HG03460 (cell line): ENCODE results near the gene OXCT2.
"Not testable (repeated sequence)": the region's sequence is repeated elsewhere in the genome, so short reads cannot be mapped to it uniquely, and the experiment has no call there.

Source experiments
- ATAC-seq: cut with Tn5 transposase; IDR thresholded peaks from one replicate; pipeline ENCODE4 v1.9.1; 2021; ENCODE audit not compliant: unreplicated experiment

Gene OXCT2

GRCh38 chr1:39787964-39788363 lies 16.8 kb upstream of the OXCT2 start:
- ATAC-seq = not testable (repeated sequence)

GRCh38 chr1:39787468-39787867 lies 16.3 kb upstream of the OXCT2 start:
- ATAC-seq = no peak

DNA sequence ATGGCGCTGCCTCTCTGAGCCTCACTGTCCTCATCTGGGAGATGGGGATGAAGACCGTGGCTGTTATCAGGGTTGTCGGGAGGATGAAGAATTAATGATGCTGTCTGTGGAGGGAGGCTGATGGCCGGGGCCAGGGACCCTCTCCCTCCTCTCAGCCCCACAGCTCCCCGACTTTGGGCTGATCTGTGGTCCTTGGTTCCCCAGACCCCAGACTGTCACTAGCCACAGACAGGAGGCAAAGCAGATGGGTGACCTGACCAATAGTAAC lies 15.9 kb upstream of the OXCT2 start:
- ATAC-seq = not testable (repeated sequence)

GRCh38 chr1:39786303-39787107 lies 15.4 kb upstream of the OXCT2 start:
- ATAC-seq = not testable (repeated sequence)

DNA sequence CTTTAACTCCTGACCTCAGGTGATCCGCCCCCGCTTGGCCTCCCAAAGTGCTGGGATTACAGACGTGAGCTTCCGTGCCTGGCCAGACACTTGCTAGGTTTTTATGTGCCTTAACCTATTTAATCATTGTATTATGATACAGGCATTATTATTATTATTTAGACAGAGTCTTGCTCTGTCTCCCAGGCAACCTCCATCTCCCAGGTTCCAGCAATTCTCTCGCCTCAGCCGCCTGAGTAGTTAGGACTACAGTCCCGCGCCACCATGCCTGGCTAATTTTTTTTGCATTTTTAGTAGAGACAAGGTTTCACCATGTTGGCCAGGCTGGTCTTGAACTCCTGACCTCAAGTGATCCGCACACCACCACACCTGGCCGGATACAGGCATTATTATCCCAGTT lies 11.5 kb upstream of the OXCT2 start:
- not testable (repeated sequence) for ATAC-seq

GRCh38 chr1:39782103-39782502 lies 11.0 kb upstream of the OXCT2 start:
- ATAC-seq = no peak

DNA sequence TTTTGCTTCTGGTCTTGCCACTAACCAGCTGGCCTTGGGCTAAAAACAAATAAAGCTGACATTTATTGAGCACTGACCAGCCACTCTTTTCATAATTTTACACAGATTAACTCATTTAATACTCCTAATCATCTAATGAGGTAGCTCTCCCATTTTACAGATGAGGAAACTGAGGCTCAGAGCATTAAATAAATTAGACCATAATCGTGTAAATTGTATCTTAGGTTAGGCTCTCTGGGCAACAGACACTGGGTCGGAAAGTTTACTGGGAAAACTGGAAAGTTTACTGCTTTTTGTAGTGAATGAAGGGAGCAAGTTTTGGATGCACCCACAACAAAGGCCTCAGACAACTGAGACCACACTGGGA lies 10.2 kb upstream of the OXCT2 start:
- ATAC-seq = no peak

DNA sequence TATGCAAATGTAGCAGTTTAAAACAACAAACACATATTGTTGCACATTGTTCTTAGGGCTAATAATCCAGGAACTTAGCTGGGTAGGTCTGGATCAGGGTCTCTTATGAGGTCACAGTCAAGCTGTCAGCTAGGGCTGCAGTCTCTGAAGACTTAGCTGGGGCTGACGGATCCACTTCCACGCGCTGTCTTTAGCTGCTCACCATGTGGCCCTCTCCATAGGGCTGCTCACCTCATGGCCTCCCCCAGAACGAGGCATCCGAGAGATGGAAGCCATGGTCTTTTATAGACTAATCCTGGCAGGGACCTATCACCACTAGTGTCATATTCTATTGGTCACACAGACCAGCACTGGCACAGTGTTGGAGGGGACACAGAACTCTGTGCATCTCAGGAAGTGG lies 8.7 kb upstream of the OXCT2 start:
- ATAC-seq = no peak

DNA sequence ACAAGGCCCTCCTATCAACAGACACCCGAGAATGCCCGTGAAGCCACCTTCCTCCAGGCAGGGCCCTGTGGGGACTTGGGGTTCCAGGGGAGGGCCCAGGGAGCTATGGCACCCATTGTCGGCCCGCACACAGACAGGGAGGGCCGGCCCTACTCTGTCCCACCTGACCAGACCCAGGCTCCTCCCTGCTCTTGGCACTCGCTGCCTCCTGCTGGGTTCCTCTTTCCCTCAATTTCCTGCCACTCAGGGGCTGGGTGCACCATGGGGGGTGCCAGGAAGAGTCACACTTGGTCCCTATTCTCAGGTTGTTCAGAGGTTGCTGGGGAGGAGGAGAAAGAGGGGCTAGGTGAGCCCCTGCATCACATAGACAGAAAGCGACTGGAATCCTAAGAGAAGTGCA lies 8.0 kb upstream of the OXCT2 start:
- ATAC-seq = no peak

- not testable (repeated sequence) for ATAC-seq
Measured at GRCh38 chr1:39778463-39779099, 7.4 kb upstream of the OXCT2 start.

DNA sequence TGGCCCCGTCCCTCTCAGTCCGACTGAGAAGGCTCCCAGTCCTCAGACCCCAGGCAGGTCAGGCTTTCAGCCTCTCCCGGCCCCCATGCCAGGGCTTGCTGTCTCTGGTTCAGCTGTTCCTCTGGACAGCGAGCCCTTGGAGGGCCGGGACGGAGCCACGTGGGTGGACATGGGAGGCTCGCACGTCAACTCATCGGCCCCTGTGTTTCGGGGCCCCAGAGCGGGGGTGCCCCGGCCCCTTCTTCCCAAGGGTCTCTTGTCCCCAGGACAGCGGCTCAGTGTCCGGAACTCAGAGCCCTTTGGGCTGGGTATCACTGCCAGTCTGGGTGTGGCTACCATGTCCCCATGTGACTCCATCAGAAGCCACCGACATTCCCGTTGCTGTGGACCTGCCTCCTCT lies 6.7 kb upstream of the OXCT2 start:
- ATAC-seq = not testable (repeated sequence)

- no peak for ATAC-seq
Measured at GRCh38 chr1:39777306-39777705, 6.2 kb upstream of the OXCT2 start.

- no peak for ATAC-seq
Measured at GRCh38 chr1:39776886-39777285, 5.7 kb upstream of the OXCT2 start.

DNA sequence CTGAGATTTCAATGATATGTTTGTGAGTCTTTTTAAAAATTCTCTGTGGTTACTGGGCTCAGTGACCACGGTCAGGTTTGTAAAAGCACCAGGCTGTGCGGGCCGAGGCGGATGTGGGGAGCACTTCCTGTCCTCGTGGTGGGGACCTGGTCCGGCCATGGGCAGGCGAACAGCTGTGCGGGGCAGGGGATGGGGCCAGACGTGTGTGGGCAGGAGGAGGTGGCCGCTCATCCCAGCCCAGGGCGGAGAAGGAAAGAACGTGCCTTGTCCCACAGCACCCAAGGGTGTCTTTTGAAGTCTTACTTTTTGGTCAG lies 5.2 kb upstream of the OXCT2 start:
- ATAC-seq = no peak

- not testable (repeated sequence) for ATAC-seq
Measured at GRCh38 chr1:39775676-39776399, 4.7 kb upstream of the OXCT2 start.

DNA sequence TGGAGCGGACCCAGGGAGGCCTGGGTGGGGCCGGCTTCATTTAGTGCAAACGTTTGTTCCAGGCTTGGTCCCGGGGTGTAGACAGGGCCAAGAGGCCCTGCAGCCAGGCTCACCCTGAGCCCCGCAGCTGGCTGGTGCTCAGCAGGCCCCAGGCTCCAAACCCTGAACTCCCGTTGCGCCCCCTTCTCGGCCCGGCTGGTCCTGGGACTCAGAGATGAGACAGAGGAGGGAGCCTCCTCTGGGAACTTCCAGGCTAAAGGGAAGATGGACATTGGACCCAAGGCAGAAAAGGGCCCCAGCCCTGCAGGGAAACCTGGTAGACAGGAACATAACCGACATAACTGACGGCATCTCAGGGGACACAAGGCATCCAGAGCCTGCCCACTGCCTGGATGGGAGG lies 4.0 kb upstream of the OXCT2 start:
- ATAC-seq = not testable (repeated sequence)

- not testable (repeated sequence) for ATAC-seq
Measured at GRCh38 chr1:39773369-39773979, 2.3 kb upstream of the OXCT2 start.

GRCh38 chr1:39770100-39771021 lies 787 bp downstream of the OXCT2 start:
- ATAC-seq = not testable (repeated sequence)

- not testable (repeated sequence) for ATAC-seq
Measured at GRCh38 chr1:39769502-39769901, 1.6 kb downstream of the OXCT2 start.

GRCh38 chr1:39766466-39766865 lies 4.7 kb downstream of the OXCT2 start:
- not testable (repeated sequence) for ATAC-seq

DNA sequence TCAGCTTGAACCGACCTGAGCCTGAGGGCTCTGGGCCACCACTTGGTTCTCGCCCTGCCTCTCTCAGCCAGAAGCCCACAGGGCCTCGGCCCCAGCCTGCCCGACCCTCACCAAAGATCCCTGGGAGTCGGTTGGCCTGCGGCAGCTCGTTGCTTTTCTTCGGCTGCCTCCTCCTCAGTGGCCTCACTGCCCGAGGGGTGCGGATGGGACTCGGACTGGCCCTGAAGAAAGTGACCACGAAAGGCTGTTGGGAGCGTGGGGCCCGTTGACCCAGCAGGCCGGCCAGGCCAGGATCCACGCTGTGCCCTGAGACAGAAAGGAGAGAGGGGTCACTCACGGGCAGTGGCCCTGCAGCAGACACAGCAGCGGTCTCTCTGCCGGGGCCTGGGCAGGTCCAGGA lies 6.6 kb downstream of the OXCT2 start:
- not testable (repeated sequence) for ATAC-seq
